ENCODE data around the gene ZSCAN18. TPM values are rescaled to one million over a fixed set of nuclear protein-coding genes. Genes with fewer than 3 reads are reported as not detected.

The ZSCAN18 gene
- total and polyA plus RNA-seq, 4 donors = 24.0 to 104 (median 60.7) TPM

DNA sequence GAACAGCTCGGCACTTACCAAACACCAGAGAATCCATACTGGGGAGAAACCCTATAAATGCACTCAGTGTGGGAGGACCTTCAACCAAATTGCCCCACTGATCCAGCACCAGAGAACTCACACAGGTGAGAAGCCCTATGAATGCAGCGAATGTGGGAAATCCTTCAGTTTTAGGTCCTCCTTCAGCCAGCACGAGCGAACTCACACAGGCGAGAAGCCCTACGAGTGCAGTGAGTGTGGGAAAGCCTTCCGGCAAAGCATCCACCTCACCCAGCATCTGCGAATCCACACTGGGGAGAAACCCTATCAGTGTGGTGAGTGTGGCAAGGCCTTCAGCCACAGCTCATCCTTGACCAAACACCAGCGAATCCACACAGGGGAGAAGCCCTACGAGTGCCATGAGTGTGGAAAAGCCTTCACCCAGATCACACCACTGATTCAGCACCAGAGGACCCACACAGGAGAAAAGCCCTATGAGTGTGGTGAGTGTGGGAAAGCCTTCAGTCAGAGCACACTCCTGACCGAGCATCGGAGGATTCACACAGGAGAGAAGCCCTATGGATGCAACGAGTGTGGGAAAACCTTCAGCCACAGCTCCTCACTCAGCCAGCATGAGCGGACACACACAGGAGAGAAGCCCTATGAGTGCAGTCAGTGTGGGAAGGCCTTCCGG lies 30.7 kb downstream of the ZSCAN18 start:
- no peaks in the 10 kb centered on the region for H3K27me3 ChIP-seq (ENCODE audit: control insufficient read depth in 1 of 2, insufficient read depth in 2 of 2, low read length in 1 of 2)
- no peak for ATAC-seq (ENCODE audit: low FRiP score)
- H3K4me3 ChIP-seq (ENCODE audit: low read length in 2 of 2) = no peak overlapping the region
- intact Hi-C loops (cut with DNase I) = no loop called here
- no peaks in the 10 kb centered on the region for H3K4me1 ChIP-seq (ENCODE audit: control insufficient read depth in 1 of 2, insufficient read depth in 2 of 2, low read length in 2 of 2)
- H3K36me3 ChIP-seq (ENCODE audit: control insufficient read depth in 1 of 2, insufficient read depth in 2 of 2, low read length in 1 of 2) = peaks cover 7 to 13% of the 10 kb centered on the region in 2 donors
- no peak overlapping the region for H3K27ac ChIP-seq (ENCODE audit: low read depth in 1 of 2, low read length in 2 of 2)
- WGBS, 2 donors = 97 to 98% methylated on average over 15 of the region's 15 CpGs
- DNase-seq = peak in 1 of 2 donors; percentile 17
- peaks cover 42% of the 10 kb centered on the region for H3K9me3 ChIP-seq (ENCODE audit: control insufficient read depth, low read length)

DNA sequence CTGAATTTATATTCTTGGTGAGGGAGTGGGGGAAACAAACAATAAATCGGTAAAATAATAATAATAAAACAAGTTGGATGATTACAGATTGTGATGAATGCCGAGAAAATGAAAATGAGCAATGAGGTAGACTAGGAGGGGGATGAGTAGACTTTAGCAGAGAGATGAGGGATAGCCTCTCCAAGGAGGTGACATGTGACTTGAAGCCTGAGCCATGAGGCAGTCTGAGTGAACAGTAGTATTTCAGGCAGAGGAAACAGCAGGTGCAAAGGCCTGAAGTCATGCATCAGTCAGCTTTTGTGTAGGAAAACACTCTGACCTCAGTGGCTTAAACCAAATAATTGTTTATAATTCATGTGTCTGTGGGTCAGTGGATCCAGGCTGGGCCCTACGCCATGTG lies 34.3 kb downstream of the ZSCAN18 start:
- no peak for ATAC-seq (ENCODE audit: low FRiP score)

DNA sequence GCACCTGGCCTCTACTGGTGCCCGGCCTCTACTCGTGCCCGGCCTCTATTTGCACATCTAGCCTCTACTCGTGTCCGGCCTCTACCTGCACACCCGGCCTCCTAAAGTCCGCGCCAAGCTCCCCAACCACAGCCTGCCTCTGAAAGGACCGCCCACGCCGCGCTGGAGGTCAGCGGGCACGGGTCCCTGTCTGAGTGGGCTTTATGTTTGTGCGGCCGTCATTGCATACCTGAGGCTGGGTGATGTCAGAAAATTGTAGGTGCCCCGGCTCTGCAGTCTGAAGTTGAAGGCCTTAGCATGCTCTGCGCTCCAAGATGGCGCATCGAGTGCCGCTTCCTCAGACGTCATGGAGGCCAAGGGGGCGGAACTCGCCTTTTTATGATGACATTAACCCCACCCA lies 37.8 kb downstream of the ZSCAN18 start:
- DNase-seq (peak in 1 of 2 donors; percentile 47), ATAC-seq (ENCODE audit: low FRiP score) (no peak)
- H3K36me3 ChIP-seq (ENCODE audit: control insufficient read depth in 1 of 2, insufficient read depth in 2 of 2, low read length in 1 of 2) = peaks cover under 1 to 3% of the 10 kb centered on the region in 2 donors
- no peaks in the 10 kb centered on the region for H3K27me3 ChIP-seq (ENCODE audit: control insufficient read depth in 1 of 2, insufficient read depth in 2 of 2, low read length in 1 of 2)
- H3K4me3 ChIP-seq (ENCODE audit: low read length in 2 of 2) = no peak overlapping the region
- 83 to 92% methylated on average over 24 of the region's 24 CpGs for WGBS, 2 donors
- H3K27ac ChIP-seq (ENCODE audit: low read depth in 1 of 2, low read length in 2 of 2) = no peak overlapping the region
- H3K4me1 ChIP-seq (ENCODE audit: control insufficient read depth in 1 of 2, insufficient read depth in 2 of 2, low read length in 2 of 2) = no peaks in the 10 kb centered on the region
- intact Hi-C loops (cut with DNase I) = no loop called here
- peaks cover 5% of the 10 kb centered on the region for H3K9me3 ChIP-seq (ENCODE audit: control insufficient read depth, low read length)

More for the DNA sequence above, 34.3 kb downstream of the ZSCAN18 start:
- peaks cover 6 to 13% of the 10 kb centered on the region in 2 donors for H3K36me3 ChIP-seq (ENCODE audit: control insufficient read depth in 1 of 2, insufficient read depth in 2 of 2, low read length in 1 of 2)
- no peak overlapping the region for H3K4me3 ChIP-seq (ENCODE audit: low read length in 2 of 2)
- intact Hi-C loops (cut with DNase I) = no loop called here
- no peaks in the 10 kb centered on the region for H3K4me1 ChIP-seq (ENCODE audit: control insufficient read depth in 1 of 2, insufficient read depth in 2 of 2, low read length in 2 of 2)
- DNase-seq = peak in 1 of 2 donors; percentile 23
- no peak overlapping the region for H3K27ac ChIP-seq (ENCODE audit: low read depth in 1 of 2, low read length in 2 of 2)
- 95 to 99% methylated on average over 3 of the region's 3 CpGs for WGBS, 2 donors
- H3K27me3 ChIP-seq (ENCODE audit: control insufficient read depth in 1 of 2, insufficient read depth in 2 of 2, low read length in 1 of 2) = no peaks in the 10 kb centered on the region
- peaks cover 30% of the 10 kb centered on the region for H3K9me3 ChIP-seq (ENCODE audit: control insufficient read depth, low read length)

DNA sequence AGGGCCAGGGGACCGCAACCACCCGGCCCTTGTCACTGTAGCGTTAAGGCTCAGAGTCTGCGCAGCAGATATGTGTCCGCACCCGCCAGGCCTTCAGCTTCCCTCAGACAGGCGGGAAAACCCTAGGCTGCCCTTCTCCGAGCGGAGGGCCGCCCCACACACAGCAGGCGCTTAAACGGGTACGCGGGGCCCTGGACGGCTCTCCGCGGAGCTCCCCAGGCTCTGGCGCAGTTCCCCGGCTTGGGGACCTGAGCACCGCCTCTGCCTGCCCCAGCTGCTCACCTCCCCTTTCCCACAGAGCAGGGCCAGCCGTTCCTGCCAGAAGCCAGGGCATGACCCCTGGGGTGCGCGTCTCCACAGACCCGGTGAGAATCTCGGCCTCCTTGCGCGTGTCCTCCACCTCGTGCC lies 38.4 kb downstream of the ZSCAN18 start:
- Histone ChIP-seq H3K27ac (ENCODE audit: low read depth in 1 of 2, low read length in 2 of 2) (peak overlapping the region; percentile 23 to 62), H3K9me3 (ENCODE audit: control insufficient read depth, low read length) (peaks cover 5% of the 10 kb centered on the region), H3K36me3 (ENCODE audit: control insufficient read depth in 1 of 2, insufficient read depth in 2 of 2, low read length in 1 of 2) (no peaks in the 10 kb centered on the region), H3K27me3 (ENCODE audit: control insufficient read depth in 1 of 2, insufficient read depth in 2 of 2, low read length in 1 of 2) (no peaks in the 10 kb centered on the region), H3K4me1 (ENCODE audit: control insufficient read depth in 1 of 2, insufficient read depth in 2 of 2, low read length in 2 of 2) (no peaks in the 10 kb centered on the region), H3K4me3 (ENCODE audit: low read length in 2 of 2) (peak overlapping the region; percentile 61 to 74)
- intact Hi-C loops (cut with DNase I) = loop anchor here in 1 of 2 donors (5.0 kb wide), 1 partner anchor 38 kb away; the partner anchor contains the start of gene ZSCAN18
- DNase-seq (no peak), ATAC-seq (ENCODE audit: low FRiP score) (peak; percentile 21)
- 6 to 13% methylated on average over 27 to 28 of the region's 28 CpGs for WGBS, 2 donors

DNA sequence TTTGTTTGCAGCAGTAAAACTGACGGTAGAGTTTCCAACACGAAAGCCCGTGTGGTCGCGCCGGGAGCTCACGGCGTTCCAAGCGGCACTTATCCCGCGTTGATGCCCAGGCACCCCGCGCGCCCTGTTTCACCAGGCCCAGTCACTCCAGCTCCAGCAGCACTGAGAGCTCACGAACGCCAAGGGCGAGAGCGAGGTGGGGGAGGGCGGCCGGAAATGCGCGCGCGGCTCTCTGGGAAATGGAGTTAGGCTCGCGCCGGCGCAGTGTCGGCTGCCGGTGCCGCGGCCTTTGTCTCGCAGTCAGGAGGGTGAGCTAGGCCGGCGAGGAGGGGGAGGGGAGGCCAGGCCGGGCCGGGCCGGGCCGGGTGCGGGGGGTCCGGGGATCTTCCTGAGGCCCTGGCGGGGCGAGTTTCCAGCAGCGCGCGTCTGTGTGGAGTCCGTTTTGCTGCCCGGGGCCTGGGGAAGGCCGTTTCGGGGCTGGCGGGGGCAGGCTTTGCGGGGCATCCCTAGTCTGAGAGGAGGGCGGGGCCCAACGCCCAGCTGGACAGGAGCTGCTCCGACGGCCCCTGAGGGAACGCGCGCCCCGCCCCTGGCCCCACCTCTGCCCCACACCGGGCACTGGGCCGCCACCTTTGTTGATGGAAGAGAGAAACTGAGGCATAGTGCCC lies 38.9 kb downstream of the ZSCAN18 start, which contains the start of gene ZNF135:
TSS of gene ZNF135 (plus strand) at position 280 of the 668 bp plus-strand sequence. CDS start 721 bp downstream, outside the sequence.
- H3K36me3 ChIP-seq (ENCODE audit: control insufficient read depth in 1 of 2, insufficient read depth in 2 of 2, low read length in 1 of 2) = no peaks in the 10 kb centered on the region
- no peaks in the 10 kb centered on the region for H3K4me1 ChIP-seq (ENCODE audit: control insufficient read depth in 1 of 2, insufficient read depth in 2 of 2, low read length in 2 of 2)
- DNase-seq = peak; percentile 92 to 96
- peak; percentile 96 for ATAC-seq (ENCODE audit: low FRiP score)
- H3K27ac ChIP-seq (ENCODE audit: low read depth in 1 of 2, low read length in 2 of 2) = peak within 1 kb of the TSS; percentile 23 to 62
- intact Hi-C loops (cut with DNase I) = loop anchor here in 1 of 2 donors (5.0 kb wide), 1 partner anchor 38 kb away; the partner anchor contains the start of gene ZSCAN18
- WGBS, 2 donors = 1% methylated on average over 44 to 62 of the region's 62 CpGs
- H3K27me3 ChIP-seq (ENCODE audit: control insufficient read depth in 1 of 2, insufficient read depth in 2 of 2, low read length in 1 of 2) = no peaks in the 10 kb centered on the region
- H3K4me3 ChIP-seq (ENCODE audit: low read length in 2 of 2) = peak within 1 kb of the TSS; percentile 61 to 74
- H3K9me3 ChIP-seq (ENCODE audit: control insufficient read depth, low read length) = peaks cover 4% of the 10 kb centered on the region

DNA sequence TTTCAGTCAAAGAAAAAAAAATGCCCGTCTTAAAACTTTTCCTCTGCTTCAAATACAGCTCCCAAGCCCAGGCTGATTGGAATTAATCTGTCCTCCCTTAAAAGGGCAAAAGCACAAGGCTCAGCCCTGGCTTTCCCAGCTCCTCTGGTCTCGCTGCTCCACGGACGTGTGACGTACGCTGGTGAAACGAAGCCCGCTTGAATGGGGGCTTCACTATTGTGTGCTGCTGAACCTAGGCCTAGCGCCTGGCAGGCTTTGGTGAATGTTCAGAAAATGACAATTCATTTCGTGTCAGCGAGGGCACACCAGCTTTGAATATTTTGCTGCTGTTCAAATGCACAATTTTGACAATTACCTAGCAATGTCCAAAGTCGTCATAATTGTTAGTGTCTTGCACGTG lies 39.6 kb downstream of the ZSCAN18 start:
- peak in 1 of 2 donors; percentile 39 for DNase-seq
- 79 to 81% methylated on average over 13 of the region's 13 CpGs for WGBS, 2 donors
- Histone ChIP-seq H3K4me3 (ENCODE audit: low read length in 2 of 2) (no peak overlapping the region), H3K36me3 (ENCODE audit: control insufficient read depth in 1 of 2, insufficient read depth in 2 of 2, low read length in 1 of 2) (no peaks in the 10 kb centered on the region), H3K4me1 (ENCODE audit: control insufficient read depth in 1 of 2, insufficient read depth in 2 of 2, low read length in 2 of 2) (no peaks in the 10 kb centered on the region), H3K9me3 (ENCODE audit: control insufficient read depth, low read length) (peaks cover 1% of the 10 kb centered on the region), H3K27ac (ENCODE audit: low read depth in 1 of 2, low read length in 2 of 2) (peak overlapping the region in 1 of 2 donors; percentile 25), H3K27me3 (ENCODE audit: control insufficient read depth in 1 of 2, insufficient read depth in 2 of 2, low read length in 1 of 2) (no peaks in the 10 kb centered on the region)
- intact Hi-C loops (cut with DNase I) = loop anchor here in 1 of 2 donors (5.0 kb wide), 1 partner anchor 39 kb away; the partner anchor contains the start of gene ZSCAN18
- ATAC-seq (ENCODE audit: low FRiP score) = no peak

DNA sequence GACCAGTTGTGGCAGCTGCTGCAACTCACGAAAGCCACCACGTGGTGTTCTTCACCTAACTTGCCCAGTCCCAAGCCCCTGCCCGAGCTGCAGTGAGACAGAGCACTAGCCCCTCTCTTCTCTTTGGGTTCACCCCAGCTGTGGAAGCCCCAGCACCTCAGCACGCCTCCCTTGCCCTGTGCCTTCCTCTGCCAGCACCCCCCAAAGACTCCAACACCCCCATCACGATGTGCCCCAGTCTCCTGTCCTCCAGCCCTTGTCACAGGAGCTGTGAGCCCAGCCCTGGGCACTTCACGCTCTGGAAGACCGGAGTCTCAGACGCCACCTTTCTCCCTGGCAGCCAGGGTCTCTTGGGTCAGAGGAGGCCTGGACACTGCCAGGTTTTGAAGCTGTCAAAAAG lies 41.2 kb downstream of the ZSCAN18 start:
- peak in 1 of 2 donors; percentile 60 for DNase-seq
- Histone ChIP-seq H3K9me3 (ENCODE audit: control insufficient read depth, low read length) (no peaks in the 10 kb centered on the region), H3K27ac (ENCODE audit: low read depth in 1 of 2, low read length in 2 of 2) (no peak overlapping the region), H3K4me3 (ENCODE audit: low read length in 2 of 2) (no peak overlapping the region), H3K27me3 (ENCODE audit: control insufficient read depth in 1 of 2, insufficient read depth in 2 of 2, low read length in 1 of 2) (no peaks in the 10 kb centered on the region), H3K36me3 (ENCODE audit: control insufficient read depth in 1 of 2, insufficient read depth in 2 of 2, low read length in 1 of 2) (no peaks in the 10 kb centered on the region), H3K4me1 (ENCODE audit: control insufficient read depth in 1 of 2, insufficient read depth in 2 of 2, low read length in 2 of 2) (no peaks in the 10 kb centered on the region)
- no peak for ATAC-seq (ENCODE audit: low FRiP score)
- intact Hi-C loops (cut with DNase I) = loop anchor here in 1 of 2 donors (5.0 kb wide), 1 partner anchor 40 kb away; the partner anchor contains the start of gene ZSCAN18
- WGBS, 2 donors = 93 to 97% methylated on average over 8 of the region's 8 CpGs

DNA sequence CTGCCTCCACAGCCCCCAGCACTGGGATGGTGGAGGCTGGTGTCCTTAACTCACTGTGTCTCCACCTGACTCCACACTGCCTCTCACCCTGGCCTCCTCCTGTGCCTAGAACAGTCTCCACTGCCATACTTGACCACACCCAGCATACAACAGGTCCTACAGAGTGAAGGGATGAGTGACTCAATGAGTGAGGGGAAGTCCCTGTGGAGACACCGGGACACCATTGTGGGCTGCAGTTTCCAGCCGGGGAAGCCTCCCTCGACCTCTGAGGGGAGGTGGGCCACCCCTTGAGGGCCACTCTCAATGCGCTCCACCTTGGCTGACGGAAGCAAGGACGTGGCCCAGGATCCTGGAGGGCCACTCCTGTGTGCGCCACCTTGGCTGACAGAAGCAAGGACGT lies 41.8 kb downstream of the ZSCAN18 start:
- peak in 1 of 2 donors; percentile 60 for DNase-seq
- no peak overlapping the region for H3K27ac ChIP-seq (ENCODE audit: low read depth in 1 of 2, low read length in 2 of 2)
- 94 to 97% methylated on average over 6 to 8 of the region's 8 CpGs for WGBS, 2 donors
- no peak overlapping the region for H3K4me3 ChIP-seq (ENCODE audit: low read length in 2 of 2)
- H3K9me3 ChIP-seq (ENCODE audit: control insufficient read depth, low read length) = no peaks in the 10 kb centered on the region
- intact Hi-C loops (cut with DNase I) = loop anchor here in 1 of 2 donors (5.0 kb wide), 1 partner anchor 41 kb away; the partner anchor contains the start of gene ZSCAN18
- H3K27me3 ChIP-seq (ENCODE audit: control insufficient read depth in 1 of 2, insufficient read depth in 2 of 2, low read length in 1 of 2) = no peaks in the 10 kb centered on the region
- H3K4me1 ChIP-seq (ENCODE audit: control insufficient read depth in 1 of 2, insufficient read depth in 2 of 2, low read length in 2 of 2) = no peaks in the 10 kb centered on the region
- no peak for ATAC-seq (ENCODE audit: low FRiP score)
- no peaks in the 10 kb centered on the region for H3K36me3 ChIP-seq (ENCODE audit: control insufficient read depth in 1 of 2, insufficient read depth in 2 of 2, low read length in 1 of 2)

Measured in aorta (tissue), 5 donors.